Measurements from ENCODE around the gene UNC45B.
"Not testable (repeated sequence)": the region's sequence is repeated elsewhere in the genome, so short reads cannot be mapped to it uniquely, and the experiment has no call there.

The UNC45B gene

DNA sequence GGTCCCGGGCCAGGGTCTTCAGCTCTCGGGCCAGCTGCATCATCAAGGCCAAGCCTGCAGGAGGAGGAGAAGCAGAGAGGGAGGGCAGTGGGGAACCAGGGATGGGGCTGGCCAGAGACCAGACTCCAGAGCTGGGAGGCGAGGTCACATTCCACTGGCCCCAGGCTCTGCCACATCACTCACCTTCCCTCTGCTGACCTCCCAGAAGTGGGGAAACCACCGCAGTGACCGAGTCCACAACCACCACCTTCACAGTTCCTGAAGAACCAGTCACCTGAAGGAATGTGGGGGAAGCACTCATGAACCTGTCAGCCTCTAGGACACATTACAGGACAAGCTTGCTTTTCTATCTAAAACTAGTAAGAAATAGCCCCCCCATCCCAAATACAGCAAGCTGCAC is 44.3 kb upstream of the UNC45B start:
- Histone ChIP-seq H3K9me3 (ENCODE audit: control insufficient read depth, insufficient read depth, low read length) (no peaks in the 10 kb centered on the region), H3K27ac (ENCODE audit: low read depth, low read length) (no peak overlapping the region), H3K4me2 (ENCODE audit: low read length) (no peak overlapping the region), H3K79me2 (ENCODE audit: control insufficient read depth, low read length) (no peaks in the 10 kb centered on the region), H3K9me2 (replicated peaks; ENCODE audit: control insufficient read depth, low read length) (no peaks in the 10 kb centered on the region), H4K20me1 (ENCODE audit: control insufficient read depth, insufficient read depth, low read depth, low read length) (no peaks in the 10 kb centered on the region), H3K4me3 (ENCODE audit: low read length) (no peak overlapping the region), H3K4me1 (ENCODE audit: control insufficient read depth, low read length) (no peaks in the 10 kb centered on the region), H3K36me3 (ENCODE audit: control insufficient read depth, low read length) (peaks cover 73% of the 10 kb centered on the region), H3F3A (ENCODE audit: control insufficient read depth, insufficient read depth) (no peaks in the 10 kb centered on the region), H3K27me3 (ENCODE audit: control insufficient read depth, low read length) (no peaks in the 10 kb centered on the region)
- no peak for TF ChIP-seq EZH2phosphoT487 (IDR thresholded peaks at IDR 0.05; ENCODE audit: borderline replicate concordance, low read length)
- no peak for TF ChIP-seq CTCF (IDR thresholded peaks at IDR 0.05; ENCODE audit: low read depth, low read length, poor library complexity, severe bottlenecking)

- H4K20me1 ChIP-seq (ENCODE audit: control insufficient read depth, insufficient read depth, low read depth, low read length), result no peaks in the 10 kb centered on the region
- H3K36me3 ChIP-seq (ENCODE audit: control insufficient read depth, low read length), result peaks cover 59% of the 10 kb centered on the region
- TF ChIP-seq CTCF (IDR thresholded peaks at IDR 0.05; ENCODE audit: low read depth, low read length, poor library complexity, severe bottlenecking) (no peak), EZH2phosphoT487 (IDR thresholded peaks at IDR 0.05; ENCODE audit: borderline replicate concordance, low read length) (no peak)
- H3K9me2 ChIP-seq (replicated peaks; ENCODE audit: control insufficient read depth, low read length), result no peaks in the 10 kb centered on the region
- no peak overlapping the region for H3K27ac ChIP-seq (ENCODE audit: low read depth, low read length)
- no peak overlapping the region for H3K4me3 ChIP-seq (ENCODE audit: low read length)
- no peaks in the 10 kb centered on the region for H3K27me3 ChIP-seq (ENCODE audit: control insufficient read depth, low read length)
- H3K4me1 ChIP-seq (ENCODE audit: control insufficient read depth, low read length), result no peaks in the 10 kb centered on the region
- H3F3A ChIP-seq (ENCODE audit: control insufficient read depth, insufficient read depth), result no peaks in the 10 kb centered on the region
- no peaks in the 10 kb centered on the region for H3K9me3 ChIP-seq (ENCODE audit: control insufficient read depth, insufficient read depth, low read length)
- H3K79me2 ChIP-seq (ENCODE audit: control insufficient read depth, low read length), result peaks cover 4% of the 10 kb centered on the region; the same call in 1 of the 2 replicates
- no peak overlapping the region for H3K4me2 ChIP-seq (ENCODE audit: low read length)
Measured at GRCh38 chr17:35104844-35105450, 42.7 kb upstream of the UNC45B start.

DNA sequence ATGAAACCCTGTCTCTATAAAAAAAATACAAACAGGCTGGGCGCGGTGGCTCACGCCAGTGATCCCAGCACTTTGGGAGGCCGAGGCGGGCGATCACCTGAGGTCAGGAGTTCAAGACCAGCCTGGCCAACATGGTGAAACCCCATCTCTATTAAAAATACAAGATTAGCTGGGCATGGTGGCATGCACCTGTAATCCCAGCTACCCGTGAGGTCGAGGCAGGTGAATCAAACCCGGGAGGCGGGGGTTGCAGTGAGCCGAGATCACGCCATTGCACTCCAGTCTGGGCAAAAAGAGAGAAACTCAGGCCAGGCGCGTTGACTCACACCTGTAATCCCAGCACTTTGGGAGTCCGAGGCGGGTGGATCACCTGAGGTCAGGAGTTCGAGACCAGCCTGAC is 36.8 kb upstream of the UNC45B start:
- H3K79me2 ChIP-seq (ENCODE audit: control insufficient read depth, low read length), result peaks cover 40% of the 10 kb centered on the region
- H3K9me2 ChIP-seq (replicated peaks; ENCODE audit: control insufficient read depth, low read length); H4K20me1 ChIP-seq (ENCODE audit: control insufficient read depth, insufficient read depth, low read depth, low read length); H3F3A ChIP-seq (ENCODE audit: control insufficient read depth, insufficient read depth); H3K4me1 ChIP-seq (ENCODE audit: control insufficient read depth, low read length); H3K27ac ChIP-seq (ENCODE audit: low read depth, low read length); H3K27me3 ChIP-seq (ENCODE audit: control insufficient read depth, low read length); H3K4me2 ChIP-seq (ENCODE audit: low read length); H3K9me3 ChIP-seq (ENCODE audit: control insufficient read depth, insufficient read depth, low read length); H3K4me3 ChIP-seq (ENCODE audit: low read length): not testable (repeated sequence)
- H3K36me3 ChIP-seq (ENCODE audit: control insufficient read depth, low read length), result peaks cover 26% of the 10 kb centered on the region

DNA sequence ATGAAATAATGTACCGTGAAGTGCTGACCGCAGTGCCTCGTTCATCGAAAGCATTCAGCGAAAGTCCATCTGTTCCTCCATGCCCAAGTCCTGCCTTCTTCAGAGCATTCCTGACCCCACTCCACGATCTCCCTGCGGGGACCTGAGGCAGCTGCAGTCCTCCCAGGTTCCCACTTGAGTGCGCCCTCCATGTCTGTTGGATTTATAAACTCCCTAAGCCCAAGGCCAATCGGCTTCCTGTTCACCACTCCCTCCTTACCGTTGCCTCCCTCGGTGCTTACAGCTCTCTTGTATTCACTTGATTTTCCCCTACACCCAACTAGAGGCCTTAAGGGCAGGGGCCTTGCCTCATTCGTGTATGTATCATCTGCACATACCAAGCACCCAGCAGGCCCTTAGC is 30.8 kb upstream of the UNC45B start:
- TF ChIP-seq EZH2phosphoT487 (IDR thresholded peaks at IDR 0.05; ENCODE audit: borderline replicate concordance, low read length) (no peak), CTCF (IDR thresholded peaks at IDR 0.05; ENCODE audit: low read depth, low read length, poor library complexity, severe bottlenecking) (no peak)
- no peak overlapping the region for H3K27ac ChIP-seq (ENCODE audit: low read depth, low read length)
- peaks cover 59% of the 10 kb centered on the region for H3K79me2 ChIP-seq (ENCODE audit: control insufficient read depth, low read length)
- H3K9me3 ChIP-seq (ENCODE audit: control insufficient read depth, insufficient read depth, low read length), result no peaks in the 10 kb centered on the region
- H3K4me2 ChIP-seq (ENCODE audit: low read length), result no peak overlapping the region
- H3K9me2 ChIP-seq (replicated peaks; ENCODE audit: control insufficient read depth, low read length), result no peaks in the 10 kb centered on the region
- no peaks in the 10 kb centered on the region for H3F3A ChIP-seq (ENCODE audit: control insufficient read depth, insufficient read depth)
- H3K27me3 ChIP-seq (ENCODE audit: control insufficient read depth, low read length), result no peaks in the 10 kb centered on the region
- peaks cover 19% of the 10 kb centered on the region for H3K4me1 ChIP-seq (ENCODE audit: control insufficient read depth, low read length)
- no peaks in the 10 kb centered on the region for H4K20me1 ChIP-seq (ENCODE audit: control insufficient read depth, insufficient read depth, low read depth, low read length)
- H3K36me3 ChIP-seq (ENCODE audit: control insufficient read depth, low read length), result peaks cover 31% of the 10 kb centered on the region
- no peak overlapping the region for H3K4me3 ChIP-seq (ENCODE audit: low read length)

Measured in DOHH2 (cell line).